ENCODE data around the gene MICALL1.

DNA sequence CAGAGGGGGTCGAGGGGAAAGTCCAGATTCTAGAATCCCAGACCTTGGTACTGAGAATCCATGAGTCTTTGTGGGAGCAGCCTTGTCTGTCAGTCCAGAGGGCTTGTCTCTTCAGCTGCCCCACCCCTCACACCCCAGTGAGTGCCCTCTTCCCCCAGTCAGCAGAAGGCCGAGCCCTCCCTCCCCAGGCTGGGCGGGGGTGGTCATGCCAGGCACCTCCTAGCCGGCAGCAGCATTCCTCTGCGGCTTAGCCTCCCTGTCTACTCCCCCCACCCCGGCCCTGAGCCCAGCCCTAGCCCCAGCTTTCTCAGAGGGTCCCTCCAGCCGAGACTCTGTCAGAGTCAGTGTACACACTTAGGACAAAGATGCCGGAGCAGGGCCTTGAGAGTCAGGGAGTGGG is 73.7 kb downstream of the MICALL1 start:
- TF ChIP-seq, protein P1, sequence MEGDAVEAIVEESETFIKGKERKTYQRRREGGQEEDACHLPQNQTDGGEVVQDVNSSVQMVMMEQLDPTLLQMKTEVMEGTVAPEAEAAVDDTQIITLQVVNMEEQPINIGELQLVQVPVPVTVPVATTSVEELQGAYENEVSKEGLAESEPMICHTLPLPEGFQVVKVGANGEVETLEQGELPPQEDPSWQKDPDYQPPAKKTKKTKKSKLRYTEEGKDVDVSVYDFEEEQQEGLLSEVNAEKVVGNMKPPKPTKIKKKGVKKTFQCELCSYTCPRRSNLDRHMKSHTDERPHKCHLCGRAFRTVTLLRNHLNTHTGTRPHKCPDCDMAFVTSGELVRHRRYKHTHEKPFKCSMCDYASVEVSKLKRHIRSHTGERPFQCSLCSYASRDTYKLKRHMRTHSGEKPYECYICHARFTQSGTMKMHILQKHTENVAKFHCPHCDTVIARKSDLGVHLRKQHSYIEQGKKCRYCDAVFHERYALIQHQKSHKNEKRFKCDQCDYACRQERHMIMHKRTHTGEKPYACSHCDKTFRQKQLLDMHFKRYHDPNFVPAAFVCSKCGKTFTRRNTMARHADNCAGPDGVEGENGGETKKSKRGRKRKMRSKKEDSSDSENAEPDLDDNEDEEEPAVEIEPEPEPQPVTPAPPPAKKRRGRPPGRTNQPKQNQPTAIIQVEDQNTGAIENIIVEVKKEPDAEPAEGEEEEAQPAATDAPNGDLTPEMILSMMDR (IDR thresholded peaks at IDR 0.05): no peak
- no peak for TF ChIP-seq POLR2A (IDR thresholded peaks at IDR 0.05)
